ENCODE measurements around the gene PALLD. TPM values are rescaled to one million over a fixed set of nuclear protein-coding genes. Genes with fewer than 3 reads are reported as not detected.

Gene PALLD
- total RNA-seq, 1 donor from 2014 or later: 69.2 TPM

DNA sequence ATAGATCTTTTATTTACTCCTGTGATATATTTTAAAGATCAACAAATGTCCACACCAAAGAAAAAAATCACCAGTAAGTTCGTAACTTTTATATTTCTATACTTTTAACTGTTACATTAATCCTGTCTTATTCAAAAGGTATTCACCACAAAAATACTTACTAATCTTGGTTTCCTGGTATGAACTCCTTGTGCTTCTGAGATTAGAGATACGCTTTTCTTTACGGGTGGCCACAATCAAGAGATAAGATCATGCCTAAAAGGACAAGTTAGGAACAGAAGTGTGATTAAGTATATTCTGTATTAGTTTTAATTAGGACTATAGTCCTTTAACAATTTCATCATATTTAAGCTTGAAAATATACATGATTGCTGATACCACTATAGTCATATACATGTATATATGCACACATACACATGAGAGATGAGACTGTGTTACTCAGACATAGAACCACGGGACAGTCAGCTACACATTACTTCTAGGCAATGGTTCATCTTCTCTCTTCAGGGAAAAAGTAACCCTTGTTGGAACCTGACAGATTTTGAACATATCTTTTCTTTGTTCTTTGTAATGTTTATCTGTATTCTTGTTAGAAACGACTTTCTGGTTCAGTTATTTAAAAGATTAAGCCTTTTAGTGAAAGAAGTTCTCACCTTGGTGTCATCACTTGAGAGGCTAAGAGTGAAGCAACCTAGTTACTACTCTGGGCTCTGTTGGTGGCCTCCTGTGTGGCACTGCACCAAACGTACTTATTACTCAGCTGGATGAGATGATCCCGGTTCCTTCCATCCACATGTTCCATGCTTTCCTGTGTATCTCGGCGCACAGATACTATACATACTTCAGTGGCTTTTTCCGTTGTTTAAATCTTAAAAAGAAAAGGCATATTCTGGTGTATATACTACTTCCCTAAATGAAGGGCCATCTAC, 367.1 kb downstream of the PALLD start:
- no peak for FAIRE-seq
- TF ChIP-seq, protein P1, sequence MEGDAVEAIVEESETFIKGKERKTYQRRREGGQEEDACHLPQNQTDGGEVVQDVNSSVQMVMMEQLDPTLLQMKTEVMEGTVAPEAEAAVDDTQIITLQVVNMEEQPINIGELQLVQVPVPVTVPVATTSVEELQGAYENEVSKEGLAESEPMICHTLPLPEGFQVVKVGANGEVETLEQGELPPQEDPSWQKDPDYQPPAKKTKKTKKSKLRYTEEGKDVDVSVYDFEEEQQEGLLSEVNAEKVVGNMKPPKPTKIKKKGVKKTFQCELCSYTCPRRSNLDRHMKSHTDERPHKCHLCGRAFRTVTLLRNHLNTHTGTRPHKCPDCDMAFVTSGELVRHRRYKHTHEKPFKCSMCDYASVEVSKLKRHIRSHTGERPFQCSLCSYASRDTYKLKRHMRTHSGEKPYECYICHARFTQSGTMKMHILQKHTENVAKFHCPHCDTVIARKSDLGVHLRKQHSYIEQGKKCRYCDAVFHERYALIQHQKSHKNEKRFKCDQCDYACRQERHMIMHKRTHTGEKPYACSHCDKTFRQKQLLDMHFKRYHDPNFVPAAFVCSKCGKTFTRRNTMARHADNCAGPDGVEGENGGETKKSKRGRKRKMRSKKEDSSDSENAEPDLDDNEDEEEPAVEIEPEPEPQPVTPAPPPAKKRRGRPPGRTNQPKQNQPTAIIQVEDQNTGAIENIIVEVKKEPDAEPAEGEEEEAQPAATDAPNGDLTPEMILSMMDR (IDR thresholded peaks at IDR 0.05; ENCODE audit: insufficient read depth, low read length, severe bottlenecking): no peak
- no peak for DNase-seq (ENCODE audit: low read depth)
- no peak overlapping the region for H3K4me3 ChIP-seq (ENCODE audit: low read depth, low read length)
- peaks cover 12% of the 10 kb centered on the region for H3K36me3 ChIP-seq (ENCODE audit: control insufficient read depth, insufficient read depth, low read length)
- H3K27me3 ChIP-seq (ENCODE audit: control insufficient read depth, insufficient read depth, low read length): no peaks in the 10 kb centered on the region

DNA sequence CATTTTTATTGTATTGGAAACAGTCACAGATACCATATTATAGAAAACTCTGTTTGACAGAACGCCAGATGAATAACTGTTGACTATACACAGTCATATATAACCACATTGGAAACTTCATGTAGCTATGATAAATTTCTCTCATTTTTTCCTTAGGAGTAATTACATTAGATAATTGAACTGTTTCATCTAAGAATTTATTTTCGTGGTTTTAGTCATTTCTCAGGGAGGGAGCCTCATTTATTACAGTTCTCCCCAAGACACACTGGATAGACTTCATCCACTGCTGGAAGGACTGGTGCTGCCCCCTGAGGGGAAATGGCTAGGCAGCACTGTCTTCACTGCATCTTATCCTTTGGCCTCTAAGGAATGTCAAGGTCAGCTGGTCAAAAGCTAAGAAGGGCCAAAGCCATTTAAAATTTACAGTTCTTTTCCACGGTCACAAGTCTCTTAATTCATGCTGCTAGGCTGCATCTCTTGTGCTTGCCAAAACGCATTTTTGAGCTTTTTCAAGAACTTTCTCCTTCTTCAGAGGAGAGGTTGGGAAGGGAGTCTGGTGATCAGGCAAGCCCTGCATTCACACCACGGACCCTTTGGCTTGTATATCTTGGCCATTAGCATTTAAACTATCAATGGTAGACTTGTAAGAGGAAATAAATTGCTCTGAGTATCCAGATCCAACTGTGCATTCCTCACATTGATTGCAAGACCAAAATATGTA, 368.1 kb downstream of the PALLD start:
- Histone ChIP-seq H3K36me3 (ENCODE audit: control insufficient read depth, insufficient read depth, low read length) (peaks cover 12% of the 10 kb centered on the region), H3K4me3 (ENCODE audit: low read depth, low read length) (no peak overlapping the region), H3K27me3 (ENCODE audit: control insufficient read depth, insufficient read depth, low read length) (no peaks in the 10 kb centered on the region)
- TF ChIP-seq, protein P1 (IDR thresholded peaks at IDR 0.05; ENCODE audit: insufficient read depth, low read length, severe bottlenecking): no peak
- DNase-seq (ENCODE audit: low read depth) (no peak), FAIRE-seq (no peak)

- Histone ChIP-seq H3K4me3 (ENCODE audit: low read depth, low read length) (no peak overlapping the region), H3K36me3 (ENCODE audit: control insufficient read depth, insufficient read depth, low read length) (peaks cover 12% of the 10 kb centered on the region), H3K27me3 (ENCODE audit: control insufficient read depth, insufficient read depth, low read length) (no peaks in the 10 kb centered on the region)
- FAIRE-seq (no peak), DNase-seq (ENCODE audit: low read depth) (no peak)
- TF ChIP-seq, protein P1 (IDR thresholded peaks at IDR 0.05; ENCODE audit: insufficient read depth, low read length, severe bottlenecking): no peak
These were observed 369.0 kb downstream of the PALLD start for GRCh38 chr4:168865854-168866253.

DNA sequence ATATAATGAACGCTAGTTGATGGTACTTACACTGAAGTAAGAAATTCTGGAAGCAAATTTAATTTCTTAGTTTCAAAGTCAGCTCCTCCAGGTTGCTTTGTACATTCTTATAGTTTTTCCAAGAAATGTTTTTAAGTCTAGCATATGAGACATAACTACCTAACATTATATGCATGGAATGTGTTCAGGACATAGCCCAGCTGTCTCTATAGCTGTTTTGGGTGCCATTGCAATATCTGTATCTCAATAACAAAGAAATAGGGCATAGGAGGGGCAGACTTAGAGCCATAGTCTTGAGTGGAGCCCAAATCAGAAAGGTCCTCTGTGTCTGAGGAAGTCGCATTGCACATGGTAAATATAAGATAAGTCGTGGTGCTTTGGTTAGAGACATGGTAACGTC, 369.8 kb downstream of the PALLD start:
- DNase-seq (ENCODE audit: low read depth) (no peak), FAIRE-seq (no peak)
- TF ChIP-seq, protein P1 (IDR thresholded peaks at IDR 0.05; ENCODE audit: insufficient read depth, low read length, severe bottlenecking): no peak
- Histone ChIP-seq H3K27me3 (ENCODE audit: control insufficient read depth, insufficient read depth, low read length) (no peaks in the 10 kb centered on the region), H3K4me3 (ENCODE audit: low read depth, low read length) (no peak overlapping the region), H3K36me3 (ENCODE audit: control insufficient read depth, insufficient read depth, low read length) (peaks cover 13% of the 10 kb centered on the region)

GRCh38 chr4:168867128-168867527, 370.3 kb downstream of the PALLD start:
- FAIRE-seq (no peak), DNase-seq (ENCODE audit: low read depth) (no peak)
- Histone ChIP-seq H3K27me3 (ENCODE audit: control insufficient read depth, insufficient read depth, low read length) (no peaks in the 10 kb centered on the region), H3K36me3 (ENCODE audit: control insufficient read depth, insufficient read depth, low read length) (peaks cover 15% of the 10 kb centered on the region), H3K4me3 (ENCODE audit: low read depth, low read length) (no peak overlapping the region)
- TF ChIP-seq, protein P1 (IDR thresholded peaks at IDR 0.05; ENCODE audit: insufficient read depth, low read length, severe bottlenecking): no peak
